OCI-LY3 (cell line): ENCODE data around the gene SERTAD1.

Experiments
- CTCF ChIP-seq: fragments of 200-600, 300-600 bp; sonication (generic); IDR thresholded peaks from 2 replicates; pipeline ENCODE4 v1.5.1; 2014; ENCODE audit warnings: antibody characterized with exemption, low read length, low read depth
- EZH2phosphoT487 ChIP-seq: fragments of 200-600 bp; shearing (Covaris generic); IDR thresholded peaks from 2 replicates; pipeline ENCODE4 v1.6.1; 2018; ENCODE audit warnings: antibody characterized with exemption, mixed run types, low read depth

- TF ChIP-seq CTCF (no peak), EZH2phosphoT487 (no peak)
These were observed 36.0 kb upstream of the SERTAD1 start for GRCh38 chr19:40461669-40462221.
